HepG2 (cell line): ENCODE results near the gene PGM5. TPM values are rescaled to one million over a fixed set of nuclear protein-coding genes. Genes with fewer than 3 reads are reported as not detected.

Experiments used
- ATAC-seq: fragments of 200-7000 bp; cut with Tn5 transposase; 3 replicates; pipeline ENCODE4 v1.9.1; 2020; ENCODE audit warnings: mild to moderate bottlenecking, moderate library complexity
- BruUV-seq: library from RNA; stranded (reverse); fragments of 400-500 nt; replicated peaks from 2 replicates; lab custom pipeline; 2021; lab: Mats Ljungman, UMichigan
- CTCF ChIA-PET: fragments of 300-600 bp; formaldehyde crosslinking; extraction: SDS; loops from one replicate; lab custom pipeline; 2021; ENCODE audit warnings: low total read pairs, inconsistent platforms, low intra/inter-chr PET ratio; lab: Yijun Ruan, JAX
- POLR2A ChIA-PET: fragments of 350-600 bp; sonication (Branson Sonifier 250); formaldehyde crosslinking; loops from one replicate; lab custom pipeline; 2020; ENCODE audit warnings: antibody characterized with exemption, inconsistent platforms; lab: Yijun Ruan, JAX
- DNase-seq: peaks from one replicate; pipeline ENCODE4 v3.0.0-alpha.2; 2015; ENCODE audit warnings: low spot score
- FAIRE-seq: peaks from 3 replicates; lab custom pipeline; 2011; peaks lifted over from hg19 to GRCh38; lab: Jason Lieb, UNC
- H2AFZ ChIP-seq: one replicate; pipeline ENCODE4 v1.6.1; 2011; ENCODE audit warnings: low read length, inconsistent platforms
- H3K27ac ChIP-seq: fragments of 300-600 bp; 3 replicates; pipeline ENCODE4 v1.8.0; 2011; ENCODE audit warnings: mixed run types, mild to moderate bottlenecking, mixed read lengths, low read length, inconsistent platforms; ENCODE audit not compliant: insufficient read depth; ENCODE audit errors: extremely low read length
- H3K27me3 ChIP-seq, 2 experiments: fragments of 200-600 bp in 1 of 2; 2 replicates in 1 of 2; 3 replicates in 1 of 2; pipeline versions ENCODE4 v1.6.0 to v1.8.0; 2011; ENCODE audit warnings: low read length in 2 of 2, mild to moderate bottlenecking in 2 of 2, moderate library complexity in 2 of 2, inconsistent platforms in 1 of 2; ENCODE audit not compliant: insufficient read depth in 2 of 2, control insufficient read depth in 1 of 2
- H3K36me3 ChIP-seq, 2 experiments: fragments of 200-600 bp in 1 of 2; replicated peaks in 1 of 2; 2 replicates in 1 of 2; 3 replicates in 1 of 2; pipeline versions ENCODE4 v1.5.1 to v1.8.0; 2011; ENCODE audit warnings: low read length in 2 of 2, inconsistent platforms in 1 of 2; ENCODE audit not compliant: insufficient read depth in 2 of 2, control insufficient read depth in 1 of 2
- H3K4me1 ChIP-seq: 2 replicates; pipeline ENCODE4 v1.5.1; 2012; ENCODE audit warnings: low read length, inconsistent platforms; ENCODE audit not compliant: insufficient read depth
- H3K4me2 ChIP-seq: 2 replicates; pipeline ENCODE4 v1.6.0; 2011; ENCODE audit warnings: low read depth, low read length, inconsistent platforms
- H3K4me3 ChIP-seq, 3 experiments: fragments of 200-600 bp in 1 of 3; sonication (generic), shearing (Covaris generic) in 1 of 3; replicated peaks in 1 of 3; 2 replicates each; pipeline ENCODE4 v1.5.1; 2011 to 2016; ENCODE audit warnings: low read length in 3 of 3, inconsistent platforms in 2 of 3, low read depth in 2 of 3, mild to moderate bottlenecking in 2 of 3, control low read depth in 1 of 3, mixed read lengths in 1 of 3; ENCODE audit not compliant: insufficient read depth in 1 of 3
- H3K79me2 ChIP-seq: one replicate; pipeline ENCODE4 v1.6.1; 2011; ENCODE audit warnings: low read length, inconsistent platforms; ENCODE audit not compliant: insufficient read depth
- H3K9ac ChIP-seq: 2 replicates; pipeline ENCODE4 v1.6.0; 2011; ENCODE audit warnings: mild to moderate bottlenecking, low read depth, low read length, inconsistent platforms; ENCODE audit not compliant: insufficient read depth
- H3K9me3 ChIP-seq: 2 replicates; pipeline ENCODE4 v1.5.1; 2012; ENCODE audit warnings: mild to moderate bottlenecking, low read length
- H4K20me1 ChIP-seq: 2 replicates; pipeline ENCODE4 v1.6.0; 2011; ENCODE audit warnings: inconsistent platforms, mild to moderate bottlenecking, low read length, moderate library complexity; ENCODE audit not compliant: insufficient read depth
- CHCHD3 ChIP-seq: sonication (generic); formaldehyde crosslinking; IDR thresholded peaks from 2 replicates; pipeline ENCODE4 v1.8.0; 2022; ENCODE audit warnings: mild to moderate bottlenecking, missing genetic modification reagents, moderate library complexity
- ELF4 ChIP-seq: sonication (generic); formaldehyde crosslinking; IDR thresholded peaks from 2 replicates; pipeline ENCODE4 v1.5.0; 2020; ENCODE audit warnings: missing genetic modification reagents, mild to moderate bottlenecking, moderate library complexity, borderline replicate concordance
- KLF12 ChIP-seq: sonication (generic); formaldehyde crosslinking; IDR thresholded peaks from 2 replicates; pipeline ENCODE4 v1.4.0; 2020; ENCODE audit warnings: missing genetic modification reagents, borderline replicate concordance
- MTF1 ChIP-seq: sonication (generic); formaldehyde crosslinking; IDR thresholded peaks from 2 replicates; pipeline ENCODE4 v1.5.0; 2020; ENCODE audit warnings: missing genetic modification reagents
- PCBP2 ChIP-seq: fragments of 200-400 bp; formaldehyde crosslinking; optimal IDR thresholded peaks from 2 replicates; pipeline ENCODE3; 2018; ENCODE audit warnings: low read length, low read depth; ENCODE audit not compliant: poor library complexity, severe bottlenecking
- SMAD3 ChIP-seq: sonication (generic); formaldehyde crosslinking; IDR thresholded peaks from 2 replicates; pipeline ENCODE4 v1.4.0; 2020; ENCODE audit warnings: missing genetic modification reagents
- ZFYVE20 ChIP-seq: sonication (generic); formaldehyde crosslinking; IDR thresholded peaks from 2 replicates; pipeline ENCODE4 v1.8.0; 2023; ENCODE audit warnings: low read depth, mild to moderate bottlenecking, moderate library complexity, missing genetic modification reagents, borderline replicate concordance
- ZNF234 ChIP-seq: sonication (generic); formaldehyde crosslinking; conservative IDR thresholded peaks from 2 replicates; pipeline ENCODE4 v1.5.1; 2020; ENCODE audit warnings: mild to moderate bottlenecking, missing genetic modification reagents
- ZNF235 ChIP-seq: sonication (generic); formaldehyde crosslinking; IDR thresholded peaks from 2 replicates; pipeline ENCODE4 v1.8.1; 2023; ENCODE audit warnings: mild to moderate bottlenecking, missing genetic modification reagents, borderline replicate concordance
- WGBS: methylation state at CpG from one replicate; pipeline ENCODE4 v1.1.6; 2017; ENCODE audit warnings: low lambda C conversion rate; 5-methylcytosine and 5-hydroxymethylcytosine counted together
- in situ Hi-C: cut with HindIII; loops from 2 replicates; pipeline ENCODE4 v1.10.0; 2017; ENCODE audit warnings: low pct_unique_long_range_greater_than_20kb; ENCODE audit not compliant: extremely low pct_ligation_motif_present
- intact Hi-C: fragments of 100-400 bp; cut with micrococcal nuclease; formaldehyde crosslinking; loops from one replicate; pipeline ENCODE4 v1.10.0; 2022; ENCODE audit not compliant: unreplicated experiment
- polyA plus RNA-seq, 8 experiments: library from polyadenylated mRNA; depleted of rRNA in 3 of 8; stranded (reverse) in 7 of 8; unstranded in 1 of 8; fragments of >200 nt; fragmentation: Illumina TruSeq in 4 of 8; extraction: Trizol in 4 of 8; gene quantifications; 2 replicates each; pipeline versions ENCODE4 v1.2.1 to v1.2.3, GENCODE V29; 2011 to 2016; ENCODE audit warnings: low read depth in 4 of 8, missing spikeins in 1 of 8, mixed read lengths in 1 of 8; ENCODE audit not compliant: insufficient read depth in 1 of 8
- total RNA-seq, 5 experiments: library from RNA; depleted of rRNA; stranded (reverse); fragments of >200 nt; fragmentation: Illumina TruSeq; extraction: Trizol; gene quantifications; 2 replicates each; pipeline ENCODE4 v1.2.3, GENCODE V29; 2016; ENCODE audit warnings: low read depth in 1 of 5
- TF ChIP-seq, protein P1 (sequence below): sonication (generic); formaldehyde crosslinking; IDR thresholded peaks from 2 replicates; pipeline ENCODE4 v1.4.0; 2020; ENCODE audit warnings: mild to moderate bottlenecking, missing genetic modification reagents

The PGM5 gene
- total and polyA plus RNA-seq, 2 of the 13 experiments (the other 11 are each of a cell fraction or from before 2014, with no cell fraction given) = not detected

DNA sequence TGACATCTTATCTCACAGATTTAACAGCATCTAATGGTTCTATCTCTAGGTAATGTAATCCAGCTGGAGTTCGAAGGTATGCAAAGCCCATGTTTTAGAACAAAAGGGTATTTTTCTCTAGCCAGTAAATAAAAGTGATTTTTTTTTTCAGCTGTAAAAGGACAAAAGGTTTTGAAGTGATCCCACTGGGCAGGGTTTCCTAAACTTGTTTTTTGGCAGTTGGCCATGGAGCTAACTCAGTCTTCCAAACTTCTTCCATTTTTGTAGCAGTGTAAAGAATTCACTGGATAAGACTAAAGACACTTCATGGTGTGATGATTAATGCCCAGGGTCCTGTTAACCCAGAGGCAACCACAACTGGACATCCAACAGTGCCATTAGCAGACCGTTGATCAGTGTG is 120.4 kb downstream of the PGM5 start:
- Histone ChIP-seq H3K79me2 (no peaks in the 10 kb centered on the region), H3K9me3 (no peaks in the 10 kb centered on the region), H4K20me1 (no peaks in the 10 kb centered on the region), H3K27me3 (no peaks in the 10 kb centered on the region), H3K4me3 (no peak overlapping the region), H3K4me1 (no peaks in the 10 kb centered on the region), H3K9ac (no peak overlapping the region), H3K27ac (no peak overlapping the region), H3K36me3 (no peaks in the 10 kb centered on the region), H2AFZ (no peak overlapping the region), H3K4me2 (no peak overlapping the region)
- CTCF ChIA-PET = no interaction called here
- in situ Hi-C loops = no loop called here
- 6% methylated on average over 2 of the region's 2 CpGs for WGBS
- no TSS peak for BruUV-seq
- DNase-seq = no peak
- POLR2A ChIA-PET = no interaction called here
- FAIRE-seq = no peak
- intact Hi-C loops = no loop called here
- no peak for ATAC-seq
- no peak for TF ChIP-seq SMAD3 (CRISPR knock-in tag)
- no peak for TF ChIP-seq MTF1 (CRISPR knock-in tag)

DNA sequence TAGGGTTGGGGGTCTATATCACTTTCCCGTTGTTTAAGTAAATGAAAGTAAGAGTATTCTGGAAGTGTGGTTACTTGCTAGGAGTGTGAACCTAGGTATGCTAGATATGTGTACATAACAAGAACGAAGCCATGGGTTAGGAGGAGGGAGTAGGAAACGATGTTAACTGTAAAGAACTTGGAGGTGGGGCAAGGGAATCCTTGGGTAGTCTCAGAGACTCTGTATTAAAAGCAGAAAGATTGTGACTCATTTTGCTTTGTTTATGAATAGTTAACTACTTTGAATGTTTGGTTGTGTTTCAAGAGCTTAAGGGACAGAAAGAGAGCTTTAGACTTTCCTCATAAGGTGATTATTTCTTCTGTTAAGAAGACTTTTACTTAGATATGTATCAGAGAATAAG is 124.4 kb downstream of the PGM5 start:
- Histone ChIP-seq H3K9ac (no peak overlapping the region), H2AFZ (no peak overlapping the region), H3K27ac (no peak overlapping the region), H3K36me3 (no peaks in the 10 kb centered on the region), H3K4me2 (no peak overlapping the region), H3K9me3 (no peaks in the 10 kb centered on the region), H3K4me1 (no peaks in the 10 kb centered on the region), H4K20me1 (no peaks in the 10 kb centered on the region), H3K79me2 (no peaks in the 10 kb centered on the region), H3K4me3 (no peak overlapping the region)
- 12% methylated on average over 3 of the region's 3 CpGs for WGBS
- no TSS peak for BruUV-seq
- CTCF ChIA-PET = no interaction called here
- intact Hi-C loops (no loop called here), in situ Hi-C loops (no loop called here)
- DNase-seq = no peak
- no peak for FAIRE-seq
- TF ChIP-seq ZFYVE20 (CRISPR knock-in tag) (no peak), PCBP2 (no peak), ZNF235 (CRISPR knock-in tag) (no peak), ZNF234 (CRISPR knock-in tag) (no peak), KLF12 (CRISPR knock-in tag) (no peak), ELF4 (CRISPR knock-in tag) (no peak), CHCHD3 (no peak)
- TF ChIP-seq, protein P1, sequence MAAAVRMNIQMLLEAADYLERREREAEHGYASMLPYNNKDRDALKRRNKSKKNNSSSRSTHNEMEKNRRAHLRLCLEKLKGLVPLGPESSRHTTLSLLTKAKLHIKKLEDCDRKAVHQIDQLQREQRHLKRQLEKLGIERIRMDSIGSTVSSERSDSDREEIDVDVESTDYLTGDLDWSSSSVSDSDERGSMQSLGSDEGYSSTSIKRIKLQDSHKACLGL (CRISPR knock-in tag) = no peak
- TF ChIP-seq, all 625 proteins: peak for 0
- no peak for ATAC-seq
- POLR2A ChIA-PET = no interaction called here
- H3K27me3 ChIP-seq = no peaks in the 10 kb centered on the region
